Mesenchymal stem cell (in vitro differentiated cells and primary cell): Measurements from ENCODE around the gene PLCB1.

Experiments
- DNase-seq: peaks from one replicate; pipeline ENCODE4 v3.0.0-alpha.2; 2013
- H2AFZ ChIP-seq: one replicate; pipeline ENCODE4 v1.6.1; 2013; ENCODE audit warnings: low read depth, mild to moderate bottlenecking, control low read depth, inconsistent platforms, low read length, moderate library complexity
- H2AK5ac ChIP-seq: 2 replicates; pipeline ENCODE4 v1.6.1; 2013; ENCODE audit warnings: low read length, moderate library complexity, mild to moderate bottlenecking, inconsistent platforms; ENCODE audit not compliant: severe bottlenecking
- H2BK120ac ChIP-seq: one replicate; pipeline ENCODE4 v1.6.1; 2013; ENCODE audit warnings: low read depth, mild to moderate bottlenecking, inconsistent platforms, low read length, moderate library complexity
- H2BK12ac ChIP-seq, 2 experiments: one replicate each; pipeline ENCODE4 v1.6.1; 2013; ENCODE audit warnings: inconsistent platforms in 2 of 2, low read length in 2 of 2, mild to moderate bottlenecking in 2 of 2, moderate library complexity in 2 of 2, control low read depth in 1 of 2
- H2BK15ac ChIP-seq: one replicate; pipeline ENCODE4 v1.6.1; 2013; ENCODE audit warnings: mild to moderate bottlenecking, low read depth, inconsistent platforms; ENCODE audit not compliant: poor library complexity, severe bottlenecking
- H2BK5ac ChIP-seq: 2 replicates; pipeline ENCODE4 v1.6.1; 2013; ENCODE audit warnings: low read depth, mild to moderate bottlenecking, low read length, control low read depth, inconsistent platforms; ENCODE audit not compliant: poor library complexity, severe bottlenecking
- H3K14ac ChIP-seq, 2 experiments: one replicate each; pipeline ENCODE4 v1.6.1; 2013; ENCODE audit warnings: inconsistent platforms in 2 of 2, low read length in 2 of 2, control low read depth in 1 of 2, mild to moderate bottlenecking in 1 of 2, moderate library complexity in 1 of 2
- H3K18ac ChIP-seq, 2 experiments: one replicate each; pipeline ENCODE4 v1.6.1; 2013; ENCODE audit warnings: inconsistent platforms in 2 of 2, low read length in 2 of 2, control low read depth in 1 of 2, low read depth in 1 of 2, mild to moderate bottlenecking in 1 of 2
- H3K23ac ChIP-seq, 2 experiments: one replicate each; pipeline ENCODE4 v1.6.1; 2013; ENCODE audit warnings: inconsistent platforms in 2 of 2, low read length in 2 of 2, mild to moderate bottlenecking in 2 of 2, moderate library complexity in 2 of 2, control low read depth in 1 of 2
- H3K27ac ChIP-seq: 2 replicates; pipeline ENCODE4 v1.5.1; 2013; ENCODE audit warnings: mild to moderate bottlenecking, moderate library complexity, low read length, control low read depth, inconsistent platforms; ENCODE audit not compliant: poor library complexity, severe bottlenecking
- H3K27me3 ChIP-seq, 2 experiments: 2 replicates each; pipeline versions ENCODE4 v1.6.1 to v1.7.0; 2013; ENCODE audit warnings: low read length in 2 of 2, mild to moderate bottlenecking in 2 of 2, moderate library complexity in 2 of 2, control low read depth in 1 of 2, inconsistent platforms in 1 of 2; ENCODE audit not compliant: control insufficient read depth in 1 of 2, insufficient read depth in 1 of 2
- H3K36me3 ChIP-seq, 2 experiments: 2 replicates each; pipeline versions ENCODE4 v1.6.1 to v1.7.0; 2013; ENCODE audit warnings: low read length in 2 of 2, control low read depth in 1 of 2, inconsistent platforms in 1 of 2, low read depth in 1 of 2, mild to moderate bottlenecking in 1 of 2; ENCODE audit not compliant: insufficient read depth in 2 of 2, control insufficient read depth in 1 of 2
- H3K4ac ChIP-seq, 2 experiments: one replicate each; pipeline ENCODE4 v1.6.1; 2013; ENCODE audit warnings: inconsistent platforms in 2 of 2, low read length in 2 of 2, mild to moderate bottlenecking in 2 of 2, moderate library complexity in 2 of 2, control low read depth in 1 of 2, low read depth in 1 of 2
- H3K4me1 ChIP-seq: 2 replicates; pipeline ENCODE4 v1.6.1; 2013; ENCODE audit warnings: low read depth, low read length, control low read depth; ENCODE audit not compliant: control insufficient read depth, insufficient read depth
- H3K4me2 ChIP-seq: 2 replicates; pipeline ENCODE4 v1.6.1; 2013; ENCODE audit warnings: low read length, mild to moderate bottlenecking, inconsistent platforms; ENCODE audit not compliant: poor library complexity, severe bottlenecking
- H3K4me3 ChIP-seq, 2 experiments: 2 replicates each; pipeline versions ENCODE4 v1.5.1 to v1.7.0; 2013; ENCODE audit warnings: low read length in 2 of 2, mild to moderate bottlenecking in 2 of 2, control low read depth in 1 of 2, low read depth in 1 of 2; ENCODE audit not compliant: insufficient read depth in 1 of 2
- H3K79me1 ChIP-seq: replicated peaks from 2 replicates; pipeline ENCODE4 v1.6.1; 2013; ENCODE audit warnings: mild to moderate bottlenecking, control low read depth, low read length, inconsistent platforms; ENCODE audit not compliant: poor library complexity, severe bottlenecking
- H3K9ac ChIP-seq: 2 replicates; pipeline ENCODE4 v1.7.0; 2013; ENCODE audit warnings: mild to moderate bottlenecking, low read length, moderate library complexity
- H3K9me3 ChIP-seq: 2 replicates; pipeline ENCODE4 v1.7.0; 2013; ENCODE audit warnings: mild to moderate bottlenecking, low read length; ENCODE audit not compliant: control insufficient read depth
- H4K8ac ChIP-seq: one replicate; pipeline ENCODE4 v1.6.1; 2013; ENCODE audit warnings: inconsistent platforms, mild to moderate bottlenecking, low read length, moderate library complexity
- H4K91ac ChIP-seq: one replicate; pipeline ENCODE4 v1.6.1; 2013; ENCODE audit warnings: mild to moderate bottlenecking, low read length, inconsistent platforms
- WGBS: methylation state at CpG from one replicate; pipeline ENCODE4 v1.1.7; 2013; ENCODE audit warnings: mixed read lengths; 5-methylcytosine and 5-hydroxymethylcytosine counted together

The PLCB1 gene

DNA sequence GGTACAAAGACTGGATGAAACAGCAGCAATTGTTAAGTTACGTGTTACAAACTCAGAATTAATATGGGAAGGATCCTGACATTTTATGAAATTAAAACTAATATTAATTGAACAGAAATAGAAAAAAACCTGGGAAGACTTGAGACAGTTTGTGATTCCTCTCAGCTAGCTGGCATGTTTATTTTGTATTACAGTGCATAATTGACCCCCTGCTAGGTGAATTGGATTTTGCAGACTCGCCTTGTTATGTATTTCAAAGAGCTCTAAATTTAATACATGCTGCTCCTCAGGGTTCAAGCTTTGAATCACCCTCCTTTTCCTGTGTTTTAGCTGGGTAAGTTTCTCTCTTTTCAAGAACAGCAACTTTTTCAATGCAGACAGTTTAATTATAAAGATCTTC, 339.4 kb downstream of the PLCB1 start:
- Histone ChIP-seq H3K9ac (no peak overlapping the region), H3K9me3 (no peaks in the 10 kb centered on the region), H2AK5ac (no peak overlapping the region), H3K4me2 (no peak overlapping the region), H3K4me3 (no peak overlapping the region), H3K27ac (no peak overlapping the region), H2BK12ac (no peak overlapping the region), H3K4ac (no peak overlapping the region), H4K91ac (no peak overlapping the region), H2AFZ (no peak overlapping the region), H3K23ac (no peak overlapping the region), H3K36me3 (no peaks in the 10 kb centered on the region), H4K8ac (no peak overlapping the region), H2BK5ac (no peak overlapping the region), H2BK15ac (no peak overlapping the region), H2BK120ac (no peak overlapping the region), H3K14ac (no peak overlapping the region), H3K79me1 (no peaks in the 10 kb centered on the region), H3K18ac (no peak overlapping the region), H3K27me3 (no peaks in the 10 kb centered on the region), H3K4me1 (no peaks in the 10 kb centered on the region)
- no CpG with 5 or more reads among the region's 2 CpGs for WGBS
- no peak for DNase-seq

DNA sequence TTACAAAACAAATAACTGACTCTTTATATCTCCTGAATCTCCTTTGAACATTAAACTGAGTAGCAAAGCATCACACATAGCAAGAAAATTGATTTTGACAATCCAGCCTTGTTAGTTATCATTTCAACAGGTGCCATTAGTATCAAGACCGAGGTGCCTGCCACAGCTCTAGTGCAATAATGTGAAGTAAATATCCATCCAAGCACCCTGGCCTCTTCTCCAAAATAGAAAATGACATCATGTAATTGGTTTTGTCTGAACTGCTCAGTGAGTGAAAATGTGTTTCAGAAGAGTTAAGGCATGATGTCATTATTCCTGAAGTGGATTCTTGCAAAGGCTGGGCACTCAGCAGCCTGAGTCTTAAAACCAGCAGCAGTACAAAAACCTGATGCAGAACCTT, 341.4 kb downstream of the PLCB1 start:
- no peak overlapping the region for H4K8ac ChIP-seq
- no peaks in the 10 kb centered on the region for H3K79me1 ChIP-seq
- H3K9ac ChIP-seq: no peak overlapping the region
- no peak overlapping the region for H3K23ac ChIP-seq
- no peak overlapping the region for H3K27ac ChIP-seq
- no peaks in the 10 kb centered on the region for H3K9me3 ChIP-seq
- no peak overlapping the region for H2BK120ac ChIP-seq
- no peak overlapping the region for H3K14ac ChIP-seq
- no peak overlapping the region for H4K91ac ChIP-seq
- no peaks in the 10 kb centered on the region for H3K36me3 ChIP-seq
- no peak overlapping the region for H2AK5ac ChIP-seq
- H2BK5ac ChIP-seq: no peak overlapping the region
- 50% methylated on average over 1 of the region's 1 CpG for WGBS
- no peak overlapping the region for H2BK15ac ChIP-seq
- H2BK12ac ChIP-seq: no peak overlapping the region
- H3K4me1 ChIP-seq: no peaks in the 10 kb centered on the region
- no peak overlapping the region for H3K4me2 ChIP-seq
- H3K18ac ChIP-seq: no peak overlapping the region
- H3K4ac ChIP-seq: no peak overlapping the region
- no peaks in the 10 kb centered on the region for H3K27me3 ChIP-seq
- H2AFZ ChIP-seq: no peak overlapping the region
- peak; percentile 14 for DNase-seq
- no peak overlapping the region for H3K4me3 ChIP-seq

DNA sequence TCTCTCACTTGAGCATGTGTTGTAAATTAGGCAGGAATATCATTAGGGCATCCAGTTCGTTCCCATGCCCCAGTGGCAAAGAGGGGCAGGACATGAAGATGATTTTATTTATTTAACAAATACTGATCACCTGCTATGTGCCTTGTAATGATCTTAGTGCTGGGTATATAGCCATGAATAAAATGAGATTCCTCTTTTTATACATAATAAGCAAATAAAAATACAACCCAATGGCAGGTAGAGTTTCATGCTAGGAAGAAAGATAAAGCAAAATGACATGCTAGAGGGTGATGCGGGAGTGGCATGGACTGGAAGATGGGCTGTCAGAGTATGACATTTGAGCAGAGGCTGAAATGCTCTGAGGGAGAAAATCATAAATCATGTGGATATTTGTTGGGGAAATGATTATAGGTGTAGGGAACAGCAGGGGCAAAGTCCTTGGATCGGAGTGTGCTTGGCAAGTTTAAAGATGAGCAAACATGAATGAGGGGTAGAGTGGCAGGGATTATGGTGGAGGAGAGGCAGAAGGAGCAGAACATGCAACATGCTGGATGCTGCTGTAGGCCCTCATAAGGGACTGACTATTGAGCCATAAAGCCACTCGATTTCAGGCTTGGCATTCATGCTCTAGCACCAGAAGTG, 342.1 kb downstream of the PLCB1 start:
- Histone ChIP-seq H3K18ac (no peak overlapping the region), H3K23ac (no peak overlapping the region), H2BK12ac (no peak overlapping the region), H3K4me2 (no peak overlapping the region), H3K4me3 (no peak overlapping the region), H3K4me1 (no peaks in the 10 kb centered on the region), H3K27me3 (no peaks in the 10 kb centered on the region), H4K91ac (no peak overlapping the region), H3K4ac (no peak overlapping the region), H2AK5ac (no peak overlapping the region), H3K14ac (no peak overlapping the region), H2BK15ac (no peak overlapping the region), H3K36me3 (no peaks in the 10 kb centered on the region), H4K8ac (no peak overlapping the region), H3K27ac (no peak overlapping the region), H3K79me1 (no peaks in the 10 kb centered on the region), H2BK120ac (no peak overlapping the region), H2BK5ac (no peak overlapping the region), H2AFZ (no peak overlapping the region), H3K9ac (no peak overlapping the region), H3K9me3 (no peaks in the 10 kb centered on the region)
- 86% methylated on average over 4 of the region's 4 CpGs for WGBS
- no peak for DNase-seq

DNA sequence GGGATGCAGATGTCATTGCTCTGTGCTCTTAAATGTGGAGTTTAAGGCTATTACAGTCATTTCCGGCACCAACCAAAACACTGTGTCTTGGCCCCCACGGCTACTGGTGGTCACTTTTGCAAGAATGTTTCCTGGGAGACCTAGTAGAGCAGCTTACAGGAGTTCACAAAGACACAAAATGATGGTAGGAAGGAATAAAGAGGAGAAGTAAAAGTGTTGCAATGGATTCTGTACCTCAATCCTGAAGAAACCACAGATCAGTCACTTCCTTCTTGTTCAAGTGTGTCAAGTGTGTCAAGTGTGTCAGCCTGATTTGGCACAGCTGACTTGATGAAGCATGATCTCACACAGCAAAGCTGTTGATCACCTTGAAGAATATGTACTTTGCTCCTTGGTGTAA, 344.0 kb downstream of the PLCB1 start:
- no peak overlapping the region for H2BK15ac ChIP-seq
- H3K9ac ChIP-seq: no peak overlapping the region
- H3K27ac ChIP-seq: no peak overlapping the region
- H4K91ac ChIP-seq: no peak overlapping the region
- H3K4me1 ChIP-seq: no peaks in the 10 kb centered on the region
- H3K14ac ChIP-seq: no peak overlapping the region
- H2BK120ac ChIP-seq: no peak overlapping the region
- no peak overlapping the region for H3K18ac ChIP-seq
- H2AFZ ChIP-seq: no peak overlapping the region
- no peak overlapping the region for H2AK5ac ChIP-seq
- H4K8ac ChIP-seq: no peak overlapping the region
- H3K9me3 ChIP-seq: no peaks in the 10 kb centered on the region
- WGBS: 79% methylated on average over 2 of the region's 2 CpGs
- no peak overlapping the region for H2BK5ac ChIP-seq
- H2BK12ac ChIP-seq: no peak overlapping the region
- no peak for DNase-seq
- H3K4me2 ChIP-seq: no peak overlapping the region
- H3K4me3 ChIP-seq: no peak overlapping the region
- H3K79me1 ChIP-seq: no peaks in the 10 kb centered on the region
- H3K27me3 ChIP-seq: no peaks in the 10 kb centered on the region
- H3K36me3 ChIP-seq: no peaks in the 10 kb centered on the region
- H3K4ac ChIP-seq: no peak overlapping the region
- no peak overlapping the region for H3K23ac ChIP-seq
